ENCODE results near the gene PROSER1.

Gene PROSER1

DNA sequence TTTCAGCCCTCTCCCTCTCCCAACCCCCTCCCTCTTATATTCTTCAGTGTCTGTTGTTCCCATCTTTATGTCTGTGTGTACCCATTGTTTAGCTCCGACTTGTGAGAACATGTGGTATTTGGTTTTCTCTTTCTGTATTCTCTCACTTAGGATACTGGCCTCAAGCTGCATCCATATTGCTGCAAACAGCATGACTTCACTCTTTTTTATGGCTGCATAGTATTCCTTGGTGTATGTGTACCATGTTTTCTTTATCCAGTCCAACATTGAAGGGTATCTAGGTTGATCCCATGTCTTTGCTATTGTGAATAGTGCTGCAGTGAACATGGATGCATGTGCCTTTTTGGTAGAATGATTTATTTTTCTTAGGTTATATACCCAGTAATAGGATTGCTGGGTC, 18.1 kb upstream of the PROSER1 start:
- Mint-ChIP-seq H3K4me3 (no peak overlapping the region), H3K9me3 (peaks cover 34% of the 10 kb centered on the region), H3K4me1 (no peaks in the 10 kb centered on the region), H3K27me3 (ENCODE audit: low read depth, poor library complexity) (no peaks in the 10 kb centered on the region), H3K27ac (no peak overlapping the region), H3K36me3 (ENCODE audit: low read depth) (peaks cover 41% of the 10 kb centered on the region)
- no peak for DNase-seq
- TF ChIP-seq, protein P1, sequence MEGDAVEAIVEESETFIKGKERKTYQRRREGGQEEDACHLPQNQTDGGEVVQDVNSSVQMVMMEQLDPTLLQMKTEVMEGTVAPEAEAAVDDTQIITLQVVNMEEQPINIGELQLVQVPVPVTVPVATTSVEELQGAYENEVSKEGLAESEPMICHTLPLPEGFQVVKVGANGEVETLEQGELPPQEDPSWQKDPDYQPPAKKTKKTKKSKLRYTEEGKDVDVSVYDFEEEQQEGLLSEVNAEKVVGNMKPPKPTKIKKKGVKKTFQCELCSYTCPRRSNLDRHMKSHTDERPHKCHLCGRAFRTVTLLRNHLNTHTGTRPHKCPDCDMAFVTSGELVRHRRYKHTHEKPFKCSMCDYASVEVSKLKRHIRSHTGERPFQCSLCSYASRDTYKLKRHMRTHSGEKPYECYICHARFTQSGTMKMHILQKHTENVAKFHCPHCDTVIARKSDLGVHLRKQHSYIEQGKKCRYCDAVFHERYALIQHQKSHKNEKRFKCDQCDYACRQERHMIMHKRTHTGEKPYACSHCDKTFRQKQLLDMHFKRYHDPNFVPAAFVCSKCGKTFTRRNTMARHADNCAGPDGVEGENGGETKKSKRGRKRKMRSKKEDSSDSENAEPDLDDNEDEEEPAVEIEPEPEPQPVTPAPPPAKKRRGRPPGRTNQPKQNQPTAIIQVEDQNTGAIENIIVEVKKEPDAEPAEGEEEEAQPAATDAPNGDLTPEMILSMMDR (IDR thresholded peaks at IDR 0.05): no peak

DNA sequence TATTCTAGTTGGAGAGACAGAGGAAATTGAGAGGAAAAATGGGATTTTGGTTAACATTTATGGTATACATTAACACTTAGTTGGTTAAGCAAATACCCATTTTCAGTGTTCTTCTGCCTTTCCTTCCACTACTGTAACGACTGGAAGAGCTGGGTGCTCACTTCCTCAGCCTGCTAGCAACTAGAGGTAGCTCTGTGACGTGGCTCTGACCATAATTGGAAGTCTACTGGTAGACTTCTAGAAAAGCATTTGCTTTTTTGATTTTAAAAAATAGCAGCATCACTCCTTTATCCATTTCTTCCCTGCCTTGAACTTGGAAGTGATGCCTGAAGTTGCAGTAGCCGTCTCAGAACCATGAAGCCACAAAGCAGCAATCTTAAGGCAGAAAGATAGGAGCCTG, 16.2 kb upstream of the PROSER1 start:
- TF ChIP-seq, protein P1 (IDR thresholded peaks at IDR 0.05): no peak
- H3K4me1 Mint-ChIP-seq: no peaks in the 10 kb centered on the region
- H3K4me3 Mint-ChIP-seq: no peak overlapping the region

DNA sequence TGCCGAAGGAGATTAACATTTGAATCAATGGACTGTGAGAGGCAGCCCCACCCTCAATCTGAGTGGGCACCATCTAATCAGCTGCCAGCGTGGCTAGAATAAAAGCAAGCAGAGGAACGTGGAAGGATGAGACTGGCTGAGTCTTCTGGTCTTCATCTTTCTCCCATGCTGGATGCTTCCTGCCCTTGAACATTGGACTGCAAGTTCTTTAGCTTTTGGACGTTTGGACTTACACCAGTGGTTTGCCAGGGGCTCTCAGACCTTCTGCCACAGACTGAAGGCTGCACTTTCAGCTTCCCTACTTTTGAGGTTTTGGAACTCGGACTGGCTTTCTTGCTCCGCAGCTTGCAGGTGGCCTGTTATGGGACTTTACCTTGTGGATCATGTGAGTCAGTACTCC, 15.1 kb upstream of the PROSER1 start:
- TF ChIP-seq, protein P1 (IDR thresholded peaks at IDR 0.05): no peak
- peaks cover 27% of the 10 kb centered on the region for H3K36me3 Mint-ChIP-seq (ENCODE audit: low read depth)
- DNase-seq: no peak
- H3K27me3 Mint-ChIP-seq (ENCODE audit: low read depth, poor library complexity): no peaks in the 10 kb centered on the region
- H3K4me3 Mint-ChIP-seq: no peak overlapping the region
- no peaks in the 10 kb centered on the region for H3K4me1 Mint-ChIP-seq
- H3K27ac Mint-ChIP-seq: no peak overlapping the region
- H3K9me3 Mint-ChIP-seq: peaks cover 20% of the 10 kb centered on the region

More for the DNA sequence above, 16.2 kb upstream of the PROSER1 start:
- Mint-ChIP-seq H3K27me3 (ENCODE audit: low read depth, poor library complexity) (no peaks in the 10 kb centered on the region), H3K36me3 (ENCODE audit: low read depth) (peaks cover 34% of the 10 kb centered on the region), H3K9me3 (peaks cover 30% of the 10 kb centered on the region), H3K27ac (peak overlapping the region; percentile 60)
- no peak for DNase-seq

DNA sequence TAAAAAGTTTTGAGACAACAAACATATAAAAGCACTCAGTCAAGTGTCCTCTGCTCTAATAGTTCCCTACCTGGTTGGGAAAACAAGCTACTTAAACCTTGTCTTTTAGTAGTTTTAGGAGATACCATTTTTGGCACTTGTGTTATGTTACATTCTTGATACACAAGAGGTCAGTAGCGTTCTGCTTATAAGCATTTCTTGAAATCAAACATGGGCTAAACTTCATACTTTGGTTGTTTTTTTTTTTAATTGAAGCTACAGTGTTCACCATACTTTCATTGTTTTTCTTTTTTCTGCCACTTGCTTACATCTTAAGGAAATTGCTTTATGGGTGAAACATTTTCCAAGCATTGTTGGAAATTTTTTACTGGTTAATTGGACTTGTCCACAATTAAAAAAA, 13.3 kb upstream of the PROSER1 start:
- H3K4me1 Mint-ChIP-seq: no peaks in the 10 kb centered on the region
- no peak for DNase-seq
- no peaks in the 10 kb centered on the region for H3K27me3 Mint-ChIP-seq (ENCODE audit: low read depth, poor library complexity)
- no peak overlapping the region for H3K27ac Mint-ChIP-seq
- peaks cover 4% of the 10 kb centered on the region for H3K9me3 Mint-ChIP-seq
- no peak overlapping the region for H3K4me3 Mint-ChIP-seq
- TF ChIP-seq, protein P1 (IDR thresholded peaks at IDR 0.05): peak; percentile 43
- H3K36me3 Mint-ChIP-seq (ENCODE audit: low read depth): peaks cover 12% of the 10 kb centered on the region

DNA sequence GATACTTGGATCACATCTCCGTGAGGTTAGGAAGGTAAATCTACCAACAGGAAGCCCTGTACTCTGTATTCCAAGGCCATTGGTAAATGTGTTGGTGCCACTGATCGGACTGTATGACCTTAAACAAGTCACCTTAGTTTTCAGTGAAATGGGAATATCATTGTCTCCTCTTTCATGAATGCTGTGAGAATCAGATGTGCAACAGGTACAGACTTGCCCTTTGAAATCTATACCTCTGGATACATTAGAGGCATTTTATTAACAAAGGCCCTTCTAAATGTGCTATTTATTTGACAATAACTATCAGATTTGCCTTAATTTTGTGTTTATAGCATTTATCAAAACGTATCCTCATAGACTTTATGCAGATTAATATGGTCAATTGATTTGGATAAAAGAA, 11.4 kb upstream of the PROSER1 start:
- DNase-seq: no peak
- Mint-ChIP-seq H3K4me3 (no peak overlapping the region), H3K9me3 (no peaks in the 10 kb centered on the region), H3K4me1 (no peaks in the 10 kb centered on the region), H3K27ac (no peak overlapping the region), H3K27me3 (ENCODE audit: low read depth, poor library complexity) (no peaks in the 10 kb centered on the region), H3K36me3 (ENCODE audit: low read depth) (peaks cover 16% of the 10 kb centered on the region)
- TF ChIP-seq, protein P1 (IDR thresholded peaks at IDR 0.05): no peak

DNA sequence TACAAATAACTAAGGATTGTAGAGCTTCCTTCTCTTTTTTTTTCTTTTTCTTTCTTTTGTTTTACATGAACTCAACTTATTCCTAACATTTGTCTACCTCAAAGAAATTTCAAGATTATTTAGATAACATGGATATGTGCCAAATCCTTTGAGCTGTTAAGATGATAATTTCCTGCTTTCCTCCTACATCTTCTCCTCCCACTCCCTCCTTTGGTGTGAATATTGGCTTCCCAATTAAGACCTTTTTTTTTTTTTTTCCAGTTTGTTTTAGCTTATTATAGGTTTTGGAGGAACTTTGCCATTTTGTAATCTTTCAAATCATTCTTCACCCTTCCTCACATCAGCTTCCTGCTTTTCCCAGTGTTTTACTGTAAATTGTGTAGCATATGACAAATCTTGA, 10.9 kb upstream of the PROSER1 start:
- DNase-seq: no peak
- no peaks in the 10 kb centered on the region for H3K27me3 Mint-ChIP-seq (ENCODE audit: low read depth, poor library complexity)
- no peaks in the 10 kb centered on the region for H3K4me1 Mint-ChIP-seq
- TF ChIP-seq, protein P1 (IDR thresholded peaks at IDR 0.05): no peak
- peaks cover 20% of the 10 kb centered on the region for H3K36me3 Mint-ChIP-seq (ENCODE audit: low read depth)
- no peaks in the 10 kb centered on the region for H3K9me3 Mint-ChIP-seq
- no peak overlapping the region for H3K27ac Mint-ChIP-seq
- no peak overlapping the region for H3K4me3 Mint-ChIP-seq

Data from nephron progenitor cell (in vitro differentiated cells).